OCI-LY7 (cell line): Measurements from ENCODE around the gene DCAF15. TPM values are rescaled to one million over a fixed set of nuclear protein-coding genes. Genes with fewer than 3 reads are reported as not detected.
"Not testable (repeated sequence)": the region's sequence is repeated elsewhere in the genome, so short reads cannot be mapped to it uniquely, and the experiment has no call there.

ENCODE experiments used
- BruUV-seq: library from RNA; stranded (reverse); fragments of 400-500 nt; replicated peaks from 2 replicates; lab custom pipeline; 2021; lab: Mats Ljungman, UMichigan
- CTCF ChIA-PET: fragments of 300-600 bp; sonication (Branson Sonifier 250); formaldehyde crosslinking; loops from one replicate; lab custom pipeline; 2022; ENCODE audit warnings: antibody characterized with exemption; ENCODE audit not compliant: unreplicated experiment; lab: Charles Lee
- POLR2A ChIA-PET: fragments of 300-600 bp; sonication (Branson Sonifier 250); formaldehyde crosslinking; loops from one replicate; lab custom pipeline; 2022; ENCODE audit warnings: antibody characterized with exemption; lab: Charles Lee
- DNase-seq: peaks from one replicate; pipeline ENCODE4 v3.0.0-alpha.2; 2015; ENCODE audit warnings: low spot score
- H2AFZ ChIP-seq: fragments of 200-600 bp; sonication (generic), shearing (Covaris generic); 2 replicates; pipeline ENCODE4 v1.6.1; 2014; ENCODE audit warnings: mild to moderate bottlenecking, antibody characterized with exemption, low read length, moderate library complexity
- H3K27ac ChIP-seq: fragments of 200-600 bp; sonication (generic); 2 replicates; pipeline ENCODE4 v1.5.1; 2014; ENCODE audit warnings: mixed run types, low read depth, mild to moderate bottlenecking, moderate library complexity, low read length, inconsistent platforms; ENCODE audit not compliant: poor library complexity, severe bottlenecking
- H3K36me3 ChIP-seq: fragments of 200-600 bp; sonication (generic); 2 replicates; pipeline ENCODE4 v1.6.1; 2014; ENCODE audit warnings: mild to moderate bottlenecking, antibody characterized with exemption, low read length, moderate library complexity, mixed read lengths; ENCODE audit not compliant: insufficient read depth
- H3K4me1 ChIP-seq: fragments of 200-600 bp; sonication (generic); 2 replicates; pipeline ENCODE4 v1.5.1; 2014; ENCODE audit warnings: mild to moderate bottlenecking, low read length; ENCODE audit not compliant: insufficient read depth, poor library complexity, severe bottlenecking
- H3K4me2 ChIP-seq: fragments of 200-600 bp; sonication (generic); 2 replicates; pipeline ENCODE4 v1.6.1; 2014; ENCODE audit warnings: mild to moderate bottlenecking, low read length
- H3K4me3 ChIP-seq: fragments of 200-600 bp; sonication (generic); 2 replicates; pipeline ENCODE4 v1.5.1; 2014; ENCODE audit warnings: mild to moderate bottlenecking, low read depth, low read length; ENCODE audit not compliant: poor library complexity, severe bottlenecking
- H3K79me2 ChIP-seq: fragments of 200-600 bp; sonication (generic); 2 replicates; pipeline ENCODE4 v1.6.1; 2016; ENCODE audit warnings: low read depth, mild to moderate bottlenecking, low read length, moderate library complexity, mixed read lengths; ENCODE audit not compliant: insufficient read depth
- H3K9me2 ChIP-seq: fragments of 200-600 bp; sonication (generic); 2 replicates; pipeline ENCODE4 v1.6.1; 2016; ENCODE audit warnings: mild to moderate bottlenecking, low read length, mixed read lengths; ENCODE audit not compliant: insufficient read depth
- H3K9me3 ChIP-seq: fragments of 200-600 bp; sonication (generic); 2 replicates; pipeline ENCODE4 v1.6.1; 2014; ENCODE audit warnings: mild to moderate bottlenecking, mixed run types, low read length, mixed read lengths
- H4K20me1 ChIP-seq: fragments of 200-600 bp; sonication (generic); 2 replicates; pipeline ENCODE4 v1.6.1; 2014; ENCODE audit warnings: mild to moderate bottlenecking, antibody characterized with exemption, low read length, moderate library complexity, mixed read lengths; ENCODE audit not compliant: insufficient read depth
- CTCF ChIP-seq: fragments of 200-600 bp; sonication (generic); conservative IDR thresholded peaks from 2 replicates; pipeline ENCODE4 v1.5.1; 2014; ENCODE audit warnings: mild to moderate bottlenecking, antibody characterized with exemption, low read length, moderate library complexity, mixed read lengths
- EZH2phosphoT487 ChIP-seq: fragments of 200-600 bp; sonication (generic); IDR thresholded peaks from 2 replicates; pipeline ENCODE4 v1.6.1; 2018; ENCODE audit warnings: low read depth, borderline replicate concordance, mild to moderate bottlenecking, mixed run types, antibody characterized with exemption, low read length, moderate library complexity, mixed read lengths
- intact Hi-C: fragments of 100-400 bp; cut with micrococcal nuclease; formaldehyde crosslinking; loops from one replicate; pipeline ENCODE4 v1.10.0; 2022; ENCODE audit not compliant: unreplicated experiment
- total RNA-seq, 2 experiments: library from RNA; depleted of rRNA in 1 of 2; stranded (reverse); fragments of >200 nt in 1 of 2; shearing (Covaris generic) in 1 of 2; gene quantifications; 2 replicates each; pipeline ENCODE4 v1.2.3, GENCODE V29; 2014 to 2022

DCAF15 gene
- total RNA-seq, 2 experiments from 2014 or later, result 71.3 to 86.2 TPM

DNA sequence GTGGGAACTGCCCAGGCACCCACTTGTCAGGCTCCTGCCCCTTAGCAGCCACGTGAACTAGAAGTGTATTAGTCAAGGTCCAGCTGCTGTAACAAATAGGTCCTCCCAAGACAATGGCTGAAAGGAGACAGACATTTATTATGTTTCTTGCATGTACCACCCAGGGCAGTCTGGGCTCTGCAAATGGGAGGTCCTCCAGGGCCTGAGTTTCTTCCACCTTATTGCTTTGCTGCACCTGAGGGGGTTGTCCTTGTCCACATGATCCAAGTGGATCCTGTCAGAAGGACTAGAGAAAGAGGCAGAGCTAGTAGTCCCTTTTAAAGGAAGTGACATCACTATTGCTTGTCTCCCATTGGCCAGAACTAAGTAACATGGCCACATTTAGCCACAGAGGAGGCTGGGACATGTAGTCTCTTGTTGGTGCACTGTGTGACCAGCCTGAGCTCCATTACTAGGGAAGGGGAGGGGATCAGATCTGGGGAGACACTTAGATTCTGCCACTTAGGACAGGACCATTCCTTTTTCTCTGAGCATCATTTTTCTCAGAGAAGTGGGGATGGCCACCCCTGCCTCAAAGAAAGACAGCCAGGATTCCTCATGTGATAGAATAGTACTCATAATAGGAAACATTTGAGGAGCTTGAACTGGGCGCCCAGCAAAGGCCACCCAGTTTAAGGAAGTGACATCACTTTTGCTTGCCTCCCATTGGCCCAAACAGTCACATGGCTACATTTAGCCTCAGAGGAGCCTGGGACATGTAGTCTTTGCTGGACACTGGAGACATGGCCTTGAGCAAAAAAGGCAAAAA is 31.2 kb upstream of the DCAF15 start:
- Histone ChIP-seq H3K4me1 (peaks cover 3% of the 10 kb centered on the region), H2AFZ (peak overlapping the region; percentile 55; the same call in 1 of the 2 replicates), H4K20me1 (no peaks in the 10 kb centered on the region), H3K36me3 (peaks cover 64% of the 10 kb centered on the region), H3K4me2 (peak overlapping the region; percentile 34; the same call in 1 of the 2 replicates), H3K4me3 (no peak overlapping the region), H3K9me3 (peaks cover 8% of the 10 kb centered on the region; the same call in 1 of the 2 replicates), H3K9me2 (no peaks in the 10 kb centered on the region), H3K27ac (no peak overlapping the region), H3K79me2 (no peaks in the 10 kb centered on the region)
- peak; percentile 85 for DNase-seq
- intact Hi-C loops, result no loop called here
- BruUV-seq, result no TSS peak
- no peak for TF ChIP-seq EZH2phosphoT487
- TF ChIP-seq CTCF, result no peak
- CTCF ChIA-PET, result interaction anchor here (0.8 kb wide), 1 partner anchor 39 kb away, joined by 3 read pairs; no protein-coding TSS in a partner anchor
- POLR2A ChIA-PET, result interaction anchor here (0.7 kb wide), 1 partner anchor 10 kb away, joined by 3 read pairs; no protein-coding TSS in a partner anchor

DNA sequence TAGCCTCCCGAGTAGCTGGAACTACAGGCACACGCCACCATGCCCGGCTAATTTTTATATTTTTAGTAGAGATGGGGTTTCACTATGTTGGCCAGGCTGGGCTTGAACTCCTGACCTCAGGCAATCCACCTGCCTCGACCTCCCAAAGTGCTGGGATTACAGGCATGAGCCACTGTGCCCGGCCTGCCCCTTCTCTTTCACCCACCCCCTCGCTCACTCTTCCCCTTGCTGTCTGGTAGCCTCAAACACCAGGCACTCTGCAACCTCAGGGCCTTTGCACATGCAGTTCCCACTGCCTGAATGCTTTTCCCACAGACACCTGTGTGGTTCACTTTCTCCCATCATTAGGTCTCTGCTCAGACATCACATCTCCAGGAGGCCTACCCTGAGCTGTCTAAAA is 30.2 kb upstream of the DCAF15 start:
- peaks cover 59% of the 10 kb centered on the region for H3K36me3 ChIP-seq
- H3K9me2 ChIP-seq, H4K20me1 ChIP-seq, H3K79me2 ChIP-seq, H3K9me3 ChIP-seq, BruUV-seq, H2AFZ ChIP-seq, H3K4me3 ChIP-seq, H3K27ac ChIP-seq, intact Hi-C loops, H3K4me1 ChIP-seq, CTCF ChIA-PET, H3K4me2 ChIP-seq, DNase-seq: not testable (repeated sequence)
- POLR2A ChIA-PET, result interaction anchor here (0.6 kb wide), 1 partner anchor 96 kb away, joined by 4 read pairs; no protein-coding TSS in a partner anchor

DNA sequence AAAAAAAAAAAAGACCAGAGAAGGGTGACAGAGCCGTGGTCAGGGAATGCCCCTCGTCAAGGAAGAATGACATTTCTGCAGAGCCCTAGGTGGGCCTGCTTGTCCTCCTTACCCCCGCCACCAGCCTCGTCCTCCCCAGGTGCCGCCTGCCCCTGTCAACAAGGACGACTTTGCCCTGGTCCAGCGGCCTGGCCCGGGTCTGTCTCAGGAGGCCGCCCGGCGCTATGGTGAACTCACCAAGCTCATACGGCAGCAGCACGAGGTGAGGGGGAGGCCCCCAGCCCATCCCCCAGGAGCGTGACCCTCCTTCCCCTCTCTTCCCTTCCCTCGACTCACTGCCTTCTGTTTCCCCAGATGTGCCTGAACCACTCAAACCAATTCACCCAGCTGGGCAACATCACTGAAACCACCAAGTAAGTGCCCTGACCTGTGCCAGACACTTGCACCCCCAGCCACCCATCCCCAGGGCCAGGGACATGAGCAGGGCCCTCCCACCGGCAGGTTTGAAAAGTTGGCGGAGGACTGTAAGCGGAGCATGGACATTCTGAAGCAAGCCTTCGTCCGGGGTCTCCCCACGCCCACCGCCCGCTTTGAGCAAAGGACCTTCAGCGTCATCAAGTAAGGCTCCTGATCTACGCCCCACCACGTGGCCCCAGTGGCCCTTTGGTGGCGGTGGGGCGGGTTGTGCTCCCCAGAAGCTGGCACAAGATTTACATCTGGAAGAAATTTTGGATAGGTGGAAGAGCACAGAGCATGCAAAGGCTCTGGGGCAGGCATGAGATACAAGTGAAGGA is 28.9 kb upstream of the DCAF15 start:
- H3K4me2 ChIP-seq, result no peak overlapping the region
- BruUV-seq, result no TSS peak

More for the DNA sequence above, 28.9 kb upstream of the DCAF15 start:
- H3K9me2 ChIP-seq, result no peaks in the 10 kb centered on the region
- intact Hi-C loops, result no loop called here
- H3K9me3 ChIP-seq, result peaks cover 8% of the 10 kb centered on the region; the same call in 1 of the 2 replicates
- DNase-seq, result no peak
- ChIA-PET CTCF (no interaction called here), POLR2A (no interaction called here)
- TF ChIP-seq CTCF, result no peak
- no peak for TF ChIP-seq EZH2phosphoT487
- H3K27ac ChIP-seq, result no peak overlapping the region
- H2AFZ ChIP-seq, result no peak overlapping the region
- no peak overlapping the region for H3K4me3 ChIP-seq
- peaks cover 3% of the 10 kb centered on the region for H3K4me1 ChIP-seq
- H3K79me2 ChIP-seq, result no peaks in the 10 kb centered on the region
- H3K36me3 ChIP-seq, result peaks cover 66% of the 10 kb centered on the region
- H4K20me1 ChIP-seq, result no peaks in the 10 kb centered on the region
